A172 (cell line): ENCODE results near the gene HESX1. TPM values are rescaled to one million over a fixed set of nuclear protein-coding genes. Genes with fewer than 3 reads are reported as not detected.

Experiments
- total RNA-seq: library from RNA; depleted of rRNA; stranded (reverse); fragments of >200 nt; shearing (Covaris generic); gene quantifications from 2 replicates; pipeline ENCODE4 v1.2.3, GENCODE V29; 2014; rRNA removed

HESX1 gene
- total RNA-seq, 1 experiment from 2014 or later: not detected

Other genes starting within 250 kb of the HESX1 start
- gene SPATA12, start 139.3 kb downstream of the HESX1 start, total RNA-seq: 0.47 and 1.9 TPM in 2 replicates
- gene IL17RD, start 34.6 kb downstream of the HESX1 start, total RNA-seq: 1.5 TPM in 2 replicates
- gene APPL1, start 27.8 kb upstream of the HESX1 start, total RNA-seq: 28.6 and 32.0 TPM in 2 replicates
- gene ASB14, start 92.7 kb upstream of the HESX1 start, total RNA-seq: not detected in 2 replicates